Hair follicle dermal papilla cell (primary cell): ENCODE measurements around the gene OLFM1. TPM values are rescaled to one million over a fixed set of nuclear protein-coding genes. Genes with fewer than 3 reads are reported as not detected.

Source experiments
- total RNA-seq: library from RNA; depleted of rRNA; stranded (reverse); fragments of >200 nt; gene quantifications from 2 replicates; pipeline ENCODE4 v1.2.3, GENCODE V29; 2012

The OLFM1 gene
- total RNA-seq, result 0.85 and 1.5 TPM in 2 replicates

DNA sequence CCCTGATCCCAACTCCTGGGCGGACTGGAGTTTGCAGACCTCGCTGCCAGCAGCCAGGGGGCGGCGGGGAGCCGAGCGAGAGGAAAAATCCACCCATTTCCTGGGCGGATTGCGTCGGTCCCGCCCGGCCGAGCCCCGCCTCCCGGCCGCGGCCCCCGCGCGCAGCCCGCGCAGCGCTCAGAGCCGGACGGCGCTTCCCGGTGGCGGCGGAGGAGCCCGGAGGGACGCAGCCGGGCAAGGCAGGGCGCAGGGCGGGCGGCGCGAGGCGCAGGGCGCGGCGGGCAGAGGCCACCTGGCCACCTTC is at the start of gene OLFM1:
Gene OLFM1 (plus strand): TSS at position 180 of the 304 bp plus-strand sequence. CDS start 322 bp downstream, outside the sequence.

Other genes starting within 250 kb of the OLFM1 start
- 0.24 TPM in 1 of 2 replicates, not detected in the other for gene FCN2, start 206.9 kb upstream of the OLFM1 start, total RNA-seq
- gene FCN1, start 169.8 kb upstream of the OLFM1 start, total RNA-seq, result not detected in 2 replicates